Gastroesophageal sphincter (tissue), 4 donors: ENCODE measurements around the gene IL31. TPM values are rescaled to one million over a fixed set of nuclear protein-coding genes. Genes with fewer than 3 reads are reported as not detected.
"Not testable (repeated sequence)": the region's sequence is repeated elsewhere in the genome, so short reads cannot be mapped to it uniquely, and the experiment has no call there.

ENCODE experiments used
- ATAC-seq: fragments of 150-250 bp; one replicate; pipeline ENCODE4 v1.9.1; 2016; ENCODE audit warnings: mild to moderate bottlenecking, moderate library complexity
- H3K27ac ChIP-seq, 4 donors: fragments of 200-600 bp; sonication (generic) in 3 of 4; 1 replicate in 3 of 4; 2 replicates in 1 of 4; pipeline ENCODE4 v1.5.1; 2016 to 2019
- H3K27me3 ChIP-seq: fragments of 200-600 bp; sonication (generic); one replicate; pipeline ENCODE4 v1.5.1; 2019
- H3K36me3 ChIP-seq, 2 donors: fragments of 200-600 bp; sonication (generic); one replicate each; pipeline ENCODE4 v1.5.1; 2019; ENCODE audit warnings: control low read depth in 1 of 2
- H3K4me1 ChIP-seq, 3 donors: fragments of 200-600 bp; sonication (generic); 1 replicate in 2 of 3; 2 replicates in 1 of 3; pipeline ENCODE4 v1.5.1; 2016 to 2019; ENCODE audit warnings: control low read depth in 2 of 3
- H3K4me3 ChIP-seq, 2 donors: fragments of 200-600 bp; sonication (generic); one replicate each; pipeline ENCODE4 v1.5.1; 2019; ENCODE audit warnings: mild to moderate bottlenecking in 1 of 2, moderate library complexity in 1 of 2
- H3K9me3 ChIP-seq, 3 donors: fragments of 200-600 bp; sonication (generic); one replicate each; pipeline ENCODE4 v1.5.1; 2017 to 2019; ENCODE audit warnings: control low read depth in 2 of 3
- CTCF ChIP-seq, 4 experiments: fragments of 200-600 bp in 2 of 4; fragments of 450-650 bp in 2 of 4; sonication (generic) in 1 of 4; IDR thresholded peaks; one replicate each; pipeline ENCODE4 v1.5.1; 2017 to 2019; ENCODE audit warnings: antibody characterized with exemption in 4 of 4, mild to moderate bottlenecking in 2 of 4, moderate library complexity in 2 of 4
- EP300 ChIP-seq: sonication (generic); formaldehyde crosslinking; IDR thresholded peaks from one replicate; pipeline ENCODE4 v1.6.1; 2017; ENCODE audit warnings: antibody characterized with exemption, mild to moderate bottlenecking
- POLR2A ChIP-seq, 2 donors: fragments of 450-650 bp; IDR thresholded peaks; one replicate each; pipeline ENCODE4 v1.6.1; 2017; ENCODE audit warnings: antibody characterized with exemption in 2 of 2, mild to moderate bottlenecking in 2 of 2, moderate library complexity in 1 of 2
- POLR2AphosphoS5 ChIP-seq: sonication (generic); formaldehyde crosslinking; IDR thresholded peaks from one replicate; pipeline ENCODE4 v1.6.1; 2017; ENCODE audit warnings: antibody characterized with exemption
- WGBS, 2 donors: methylation state at CpG; one replicate each; pipeline ENCODE4 v1.1.5; 2018; ENCODE audit warnings: low coverage in 1 of 2; 5-methylcytosine and 5-hydroxymethylcytosine counted together
- total RNA-seq, 4 donors: library from RNA; depleted of rRNA; stranded (reverse); fragments of >200 nt; gene quantifications; one replicate each; pipeline ENCODE4 v1.1.0, GENCODE V29; 2016

Gene IL31
- total RNA-seq, 4 donors from 2014 or later: not detected

- Histone ChIP-seq H3K4me1 (peaks cover 0 to 34% (median 11%) of the 10 kb centered on the region in 3 donors), H3K9me3 (no peaks in the 10 kb centered on the region), H3K36me3 (peaks cover 0 to 20% of the 10 kb centered on the region in 2 donors), H3K4me3 (peak within 1 kb of the TSS; percentile 38 to 64), H3K27me3 (peaks cover 73% of the 10 kb centered on the region), H3K27ac (no peak within 1 kb of the TSS)
- peak; percentile 78 for ATAC-seq
- no peak for TF ChIP-seq CTCF (IDR thresholded peaks at IDR 0.05)
- TF ChIP-seq POLR2AphosphoS5: no peak
- no peak for TF ChIP-seq EP300
- no peak for TF ChIP-seq POLR2A (IDR thresholded peaks at IDR 0.05)
- WGBS, 2 donors: no CpG with 5 or more reads among the region's 104 CpGs
Observed at GRCh38 chr12:122203301-122204166, 29.5 kb upstream of the IL31 start, which contains the start of gene B3GNT4. Gene B3GNT4 (plus strand): TSS chr12:122203709. CDS start chr12:122204619, 910 bp downstream.

- not testable (repeated sequence) for H3K27ac ChIP-seq, ATAC-seq, H3K9me3 ChIP-seq
- peak overlapping the region; percentile 38 to 64 for H3K4me3 ChIP-seq
- H3K27me3 ChIP-seq: peaks cover 80% of the 10 kb centered on the region
- peaks cover 0 to 34% (median 11%) of the 10 kb centered on the region in 3 donors for H3K4me1 ChIP-seq
- 0 to 53% methylated on average over 1 to 18 of the region's 19 CpGs for WGBS, 2 donors
- H3K36me3 ChIP-seq: peaks cover 0 to 13% of the 10 kb centered on the region in 2 donors
Observed at GRCh38 chr12:122202811-122203210, 28.8 kb upstream of the IL31 start.

- Histone ChIP-seq H3K9me3 (no peaks in the 10 kb centered on the region), H3K36me3 (peaks cover 0 to 5% of the 10 kb centered on the region in 2 donors), H3K27me3 (peaks cover 84% of the 10 kb centered on the region), H3K4me1 (peaks cover 0 to 34% (median 11%) of the 10 kb centered on the region in 3 donors), H3K27ac (no peak overlapping the region), H3K4me3 (no peak overlapping the region)
- TF ChIP-seq POLR2AphosphoS5 (no peak), CTCF (IDR thresholded peaks at IDR 0.05) (no peak), EP300 (no peak), POLR2A (IDR thresholded peaks at IDR 0.05) (no peak)
- WGBS, 2 donors: 95 to 98% methylated on average over 5 to 6 of the region's 6 CpGs
- no peak for ATAC-seq
Observed at GRCh38 chr12:122202017-122202416, 28.0 kb upstream of the IL31 start.

GRCh38 chr12:122201381-122201780, 27.4 kb upstream of the IL31 start:
- Histone ChIP-seq H3K9me3 (no peaks in the 10 kb centered on the region), H3K27ac (no peak overlapping the region), H3K27me3 (peaks cover 90% of the 10 kb centered on the region), H3K4me3 (no peak overlapping the region), H3K4me1 (peaks cover 0 to 34% (median 11%) of the 10 kb centered on the region in 3 donors), H3K36me3 (no peaks in the 10 kb centered on the region)
- TF ChIP-seq EP300 (no peak), POLR2AphosphoS5 (no peak), CTCF (IDR thresholded peaks at IDR 0.05) (no peak), POLR2A (IDR thresholded peaks at IDR 0.05) (no peak)
- WGBS, 2 donors: 100% methylated on average over 2 to 3 of the region's 5 CpGs
- no peak for ATAC-seq

GRCh38 chr12:122200541-122201175, 26.6 kb upstream of the IL31 start:
- Histone ChIP-seq H3K27me3 (peaks cover 89% of the 10 kb centered on the region), H3K27ac (no peak overlapping the region), H3K9me3 (no peaks in the 10 kb centered on the region), H3K4me1 (peaks cover 0 to 30% (median 11%) of the 10 kb centered on the region in 3 donors), H3K36me3 (no peaks in the 10 kb centered on the region), H3K4me3 (no peak overlapping the region)
- TF ChIP-seq POLR2A (IDR thresholded peaks at IDR 0.05) (no peak), POLR2AphosphoS5 (no peak), CTCF (IDR thresholded peaks at IDR 0.05) (no peak), EP300 (no peak)
- no peak for ATAC-seq
- WGBS, 2 donors: 66 to 86% methylated on average over 6 to 7 of the region's 24 CpGs
